GM12878 (cell line): Measurements from ENCODE around the gene SNX32. TPM values are rescaled to one million over a fixed set of nuclear protein-coding genes. Genes with fewer than 3 reads are reported as not detected.

Source experiments
- BCL3 ChIP-seq: IDR thresholded peaks from 2 replicates; pipeline ENCODE4 v1.6.1; 2011; ENCODE audit warnings: borderline replicate concordance, low read depth, mild to moderate bottlenecking, moderate library complexity, low read length; ENCODE audit not compliant: insufficient read depth, poor library complexity, severe bottlenecking
- CTCF ChIP-seq, 3 experiments: IDR thresholded peaks in 2 of 3; conservative IDR thresholded peaks in 1 of 3; 2 replicates each; pipeline ENCODE4 v1.5.1; 2011; ENCODE audit warnings: low read depth in 3 of 3, low read length in 3 of 3, mild to moderate bottlenecking in 3 of 3, control low read depth in 2 of 3, moderate library complexity in 2 of 3, inconsistent platforms in 1 of 3, mixed read lengths in 1 of 3; ENCODE audit not compliant: control insufficient read depth in 2 of 3, insufficient read depth in 1 of 3; ENCODE audit errors: extremely low read depth in 1 of 3
- MEF2B ChIP-seq: fragments of 450-650 bp; IDR thresholded peaks from 2 replicates; pipeline ENCODE4 v1.6.1; 2018; ENCODE audit warnings: mild to moderate bottlenecking, moderate library complexity; ENCODE audit not compliant: partially characterized antibody, poor library complexity, severe bottlenecking
- MTA3 ChIP-seq: IDR thresholded peaks from 2 replicates; pipeline ENCODE4 v1.6.1; 2012; ENCODE audit warnings: low read length, inconsistent platforms, borderline replicate concordance
- PBX3 ChIP-seq: IDR thresholded peaks from 2 replicates; pipeline ENCODE4 v1.6.1; 2011; ENCODE audit warnings: mild to moderate bottlenecking, low read depth, low read length, moderate library complexity; ENCODE audit not compliant: insufficient replicate concordance
- POU2F2 ChIP-seq: IDR thresholded peaks from 3 replicates; pipeline ENCODE4 v1.6.1; 2011; ENCODE audit warnings: low read depth, mild to moderate bottlenecking, low read length, borderline replicate concordance
- RAD21 ChIP-seq: IDR thresholded peaks from 2 replicates; pipeline ENCODE4 v1.6.1; 2011; ENCODE audit warnings: mild to moderate bottlenecking, low read depth, low read length, moderate library complexity; ENCODE audit not compliant: insufficient read depth
- SIX5 ChIP-seq: IDR thresholded peaks from 2 replicates; pipeline ENCODE4 v1.6.1; 2011; ENCODE audit warnings: mild to moderate bottlenecking, low read depth, low read length, moderate library complexity; ENCODE audit not compliant: severe bottlenecking
- WRNIP1 ChIP-seq: IDR thresholded peaks from 2 replicates; pipeline ENCODE4 v1.6.1; 2011; ENCODE audit warnings: low read depth, low read length, improper control_type of control experiment, borderline replicate concordance
- ZNF274 ChIP-seq: IDR thresholded peaks from one replicate; pipeline ENCODE4 v1.8.0; 2011; ENCODE audit not compliant: insufficient read length, insufficient read depth
- polyA plus RNA-seq, 11 experiments: library from polyadenylated mRNA; depleted of rRNA in 4 of 11; unstranded in 6 of 11; stranded (reverse) in 5 of 11; fragments of >200 nt; fragmentation: Nextera tagmentation in 4 of 11; fragmentation: Illumina TruSeq in 1 of 11; extraction: Ambion mirVana in 4 of 11; extraction: Trizol in 1 of 11; gene quantifications; 1 replicate in 1 of 11; 2 replicates in 10 of 11; pipeline versions ENCODE4 v1.2.1 to v1.2.3, GENCODE V29; 2011 to 2016; ENCODE audit warnings: inconsistent platforms in 2 of 11, missing spikeins in 2 of 11, low read depth in 1 of 11
- total RNA-seq, 4 experiments: library from RNA; depleted of rRNA in 3 of 4; stranded (reverse); fragments of >200 nt in 3 of 4; fragmentation: Illumina TruSeq in 1 of 4; extraction: Trizol in 1 of 4; gene quantifications; 2 replicates each; pipeline versions ENCODE4 v1.2.1 to v1.2.3, GENCODE V29; 2013 to 2021

SNX32 gene
- total and polyA plus RNA-seq, 10 of the 15 experiments (the other 5 are each of a cell fraction or from before 2014, with no cell fraction given): 0.04 to 1.5 (median 0.11) TPM; not detected in 1

GRCh38 chr11:65810046-65810868 is 23.5 kb upstream of the SNX32 start (continued):
- TF ChIP-seq RAD21 (0 out of 2 replicates have a peak, but pooled peaks have one; percentile 10), SIX5 (no peak), ZNF274 (no peak), WRNIP1 (no peak), CTCF (IDR thresholded peaks at IDR 0.05 in 2 of 3, conservative IDR thresholded peaks at IDR 0.05 in 1 of 3; ENCODE audit: control insufficient read depth in 2 of 3, extremely low read depth in 1 of 3, insufficient read depth in 1 of 3, low read depth in 3 of 3, low read length in 3 of 3) (peak in 2 of 3 experiments; percentile 6 to 25; a peak in 1 of 6 replicates), BCL3 (peak; percentile 98), PBX3 (peak; percentile 79), POU2F2 (0 out of 3 replicates have a peak, but pooled peaks have one; percentile 28), MEF2B (no peak), MTA3 (no peak)
